GM12878 (cell line): ENCODE measurements around the gene CAMKK2. TPM values are rescaled to one million over a fixed set of nuclear protein-coding genes. Genes with fewer than 3 reads are reported as not detected.

Experiments
- ATAC-seq: fragments of 200-7000 bp; cut with Tn5 transposase; 3 replicates; pipeline ENCODE4 v1.9.1; 2020; ENCODE audit warnings: mild to moderate bottlenecking, moderate library complexity
- BruUV-seq: library from RNA; stranded (reverse); fragments of 400-500 nt; replicated peaks from 2 replicates; lab custom pipeline; 2021; lab: Mats Ljungman, UMichigan
- CTCF ChIA-PET: fragments of 300-600 bp; sonication (Branson Sonifier 250); formaldehyde crosslinking; extraction: SDS; loops from one replicate; lab custom pipeline; 2021; ENCODE audit warnings: inconsistent platforms; lab: Yijun Ruan, JAX
- POLR2A ChIA-PET: fragments of 350-600 bp; formaldehyde crosslinking; extraction: SDS; loops from one replicate; lab custom pipeline; 2021; ENCODE audit warnings: inconsistent platforms; lab: Charles Lee
- RAD21 ChIA-PET: fragments of 300-600 bp; sonication (Branson Sonifier 250); formaldehyde crosslinking; loops from one replicate; lab custom pipeline; 2023; ENCODE audit warnings: antibody characterized with exemption; ENCODE audit not compliant: unreplicated experiment; lab: Charles Lee
- SMC1A ChIA-PET: fragments of 300-600 bp; sonication (Branson Sonifier 250); formaldehyde crosslinking; loops from one replicate; lab custom pipeline; 2023; ENCODE audit not compliant: unreplicated experiment, uncharacterized antibody; lab: Charles Lee
- DNase-seq: peaks from one replicate; pipeline ENCODE4 v3.0.0-alpha.2; 2011; ENCODE audit warnings: low read depth, low spot score
- FAIRE-seq: peaks from 3 replicates; lab custom pipeline; 2011; peaks lifted over from hg19 to GRCh38; lab: Jason Lieb, UNC
- H2AFZ ChIP-seq: 2 replicates; pipeline ENCODE4 v1.6.0; 2011; ENCODE audit warnings: low read depth, low read length, control low read depth; ENCODE audit not compliant: control insufficient read depth
- H3K27ac ChIP-seq: 2 replicates; pipeline ENCODE4 v1.5.1; 2011; ENCODE audit warnings: control low read depth; ENCODE audit not compliant: control insufficient read depth, insufficient read depth
- H3K27me3 ChIP-seq, 2 experiments: replicated peaks in 1 of 2; 2 replicates each; pipeline versions ENCODE4 v1.6.0 to v1.6.1; 2011; ENCODE audit warnings: low read length in 1 of 2; ENCODE audit not compliant: control insufficient read depth in 2 of 2, insufficient read depth in 2 of 2
- H3K36me3 ChIP-seq, 2 experiments: 2 replicates each; pipeline ENCODE4 v1.5.1; 2011; ENCODE audit warnings: low read length in 1 of 2; ENCODE audit not compliant: control insufficient read depth in 2 of 2, insufficient read depth in 2 of 2
- H3K4me1 ChIP-seq: 2 replicates; pipeline ENCODE4 v1.6.1; 2011; ENCODE audit warnings: mild to moderate bottlenecking, low read length, moderate library complexity, mixed read lengths; ENCODE audit not compliant: control insufficient read depth, insufficient read depth
- H3K4me2 ChIP-seq: 2 replicates; pipeline ENCODE4 v1.6.0; 2011; ENCODE audit warnings: control low read depth; ENCODE audit not compliant: control insufficient read depth, insufficient read depth
- H3K4me3 ChIP-seq: fragments of 200-600 bp; sonication (generic); 2 replicates; pipeline ENCODE4 v1.5.1; 2016
- H3K79me2 ChIP-seq: 2 replicates; pipeline ENCODE4 v1.6.0; 2011; ENCODE audit warnings: low read length; ENCODE audit not compliant: control insufficient read depth, insufficient read depth
- H3K9ac ChIP-seq: 2 replicates; pipeline ENCODE4 v1.8.0; 2011; ENCODE audit warnings: low read length, control low read depth, mixed read lengths; ENCODE audit not compliant: control insufficient read depth, insufficient read depth
- H3K9me3 ChIP-seq: replicated peaks from 3 replicates; pipeline ENCODE4 v1.5.1; 2011; ENCODE audit warnings: mild to moderate bottlenecking, low read length; ENCODE audit not compliant: control insufficient read depth, insufficient read depth
- H4K20me1 ChIP-seq: 2 replicates; pipeline ENCODE4 v1.6.0; 2011; ENCODE audit not compliant: control insufficient read depth, insufficient read depth
- CBX5 ChIP-seq: sonication (generic); IDR thresholded peaks from 2 replicates; pipeline ENCODE4 v1.6.1; 2016; ENCODE audit warnings: low read depth, moderate library complexity, mild to moderate bottlenecking, inconsistent platforms
- CTCF ChIP-seq, 3 experiments: IDR thresholded peaks in 2 of 3; conservative IDR thresholded peaks in 1 of 3; 2 replicates each; pipeline ENCODE4 v1.5.1; 2011; ENCODE audit warnings: low read depth in 3 of 3, low read length in 3 of 3, mild to moderate bottlenecking in 3 of 3, control low read depth in 2 of 3, moderate library complexity in 2 of 3, inconsistent platforms in 1 of 3, mixed read lengths in 1 of 3; ENCODE audit not compliant: control insufficient read depth in 2 of 3, insufficient read depth in 1 of 3; ENCODE audit errors: extremely low read depth in 1 of 3
- POLR2AphosphoS2 ChIP-seq: IDR thresholded peaks from 2 replicates; pipeline ENCODE4 v1.6.1; 2011; ENCODE audit warnings: low read depth, mild to moderate bottlenecking, low read length, improper control_type of control experiment, moderate library complexity
- RAD51 ChIP-seq: fragments of 450-650 bp; IDR thresholded peaks from 2 replicates; pipeline ENCODE4 v1.6.1; 2016; ENCODE audit warnings: moderate library complexity, mild to moderate bottlenecking, inconsistent platforms
- RBBP5 ChIP-seq: fragments of 200-600 bp; sonication (generic); conservative IDR thresholded peaks from 2 replicates; pipeline ENCODE4 v1.6.1; 2016
- WGBS: methylation state at CpG from one replicate; pipeline ENCODE4 v1.1.6; 2016; ENCODE audit warnings: low lambda C conversion rate; ENCODE audit not compliant: insufficient replicate concordance, insufficient coverage; ENCODE audit errors: missing lambda C conversion rate; 5-methylcytosine and 5-hydroxymethylcytosine counted together
- in situ Hi-C: fragments of 300-500 bp; cut with MboI; formaldehyde crosslinking; loops from 9 replicates; pipeline ENCODE4 v1.14.3; 2018; ENCODE audit warnings: mixed read lengths
- intact Hi-C: fragments of 100-400 bp; cut with micrococcal nuclease; formaldehyde crosslinking; loops from one replicate; pipeline ENCODE4 v1.14.2; 2022; ENCODE audit not compliant: unreplicated experiment
- polyA plus RNA-seq, 11 experiments: library from polyadenylated mRNA; depleted of rRNA in 4 of 11; unstranded in 6 of 11; stranded (reverse) in 5 of 11; fragments of >200 nt; fragmentation: Nextera tagmentation in 4 of 11; fragmentation: Illumina TruSeq in 1 of 11; extraction: Ambion mirVana in 4 of 11; extraction: Trizol in 1 of 11; gene quantifications; 1 replicate in 1 of 11; 2 replicates in 10 of 11; pipeline versions ENCODE4 v1.2.1 to v1.2.3, GENCODE V29; 2011 to 2016; ENCODE audit warnings: inconsistent platforms in 2 of 11, missing spikeins in 2 of 11, low read depth in 1 of 11
- total RNA-seq, 4 experiments: library from RNA; depleted of rRNA in 3 of 4; stranded (reverse); fragments of >200 nt in 3 of 4; fragmentation: Illumina TruSeq in 1 of 4; extraction: Trizol in 1 of 4; gene quantifications; 2 replicates each; pipeline versions ENCODE4 v1.2.1 to v1.2.3, GENCODE V29; 2013 to 2021
- TF ChIP-seq, protein P1 (sequence below): fragments of 450-650 bp; IDR thresholded peaks from 2 replicates; pipeline ENCODE4 v1.6.1; 2017; ENCODE audit warnings: mild to moderate bottlenecking, moderate library complexity

CAMKK2 gene
- total and polyA plus RNA-seq, 10 of the 15 experiments (the other 5 are each of a cell fraction or from before 2014, with no cell fraction given), result 5.2 to 40.6 (median 26.6) TPM

DNA sequence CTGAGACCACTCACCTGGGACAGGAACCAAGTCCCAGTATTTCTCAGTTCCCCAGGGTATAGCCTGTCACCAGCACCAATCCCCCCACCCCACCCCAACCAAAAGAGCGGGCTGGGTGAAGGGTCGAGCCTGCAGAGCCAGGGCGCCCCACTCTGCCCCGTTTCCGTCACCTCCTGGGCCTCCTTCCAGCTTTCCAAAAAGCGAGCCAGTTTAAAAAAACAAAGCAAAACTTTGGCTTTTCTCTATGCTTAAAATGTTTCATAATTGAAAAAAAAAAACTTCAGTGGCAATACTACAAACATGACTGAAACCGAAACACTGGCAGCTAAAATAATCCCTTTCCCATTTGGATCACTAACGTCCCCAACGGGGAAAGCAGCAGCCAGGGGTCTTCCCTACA, 7.5 kb downstream of the CAMKK2 start:
- Histone ChIP-seq H3K36me3 (peaks cover 0 to 6% of the 10 kb centered on the region in 2 experiments; a peak in 1 of 4 replicates), H3K4me1 (peaks cover 14% of the 10 kb centered on the region), H3K9me3 (no peaks in the 10 kb centered on the region), H3K27me3 (no peaks in the 10 kb centered on the region), H3K27ac (no peak overlapping the region), H3K4me3 (no peak overlapping the region), H2AFZ (no peak overlapping the region), H3K79me2 (peaks cover 17% of the 10 kb centered on the region), H3K9ac (no peak overlapping the region), H4K20me1 (no peaks in the 10 kb centered on the region; the same call in 1 of the 2 replicates), H3K4me2 (no peak overlapping the region)
- ChIA-PET SMC1A (interaction anchor here (0.6 to 1.3 kb wide), 5 partner anchors 12 to 229 kb away, joined by 3 to 5 read pairs (median 3); no protein-coding TSS in a partner anchor), RAD21 (interaction anchor here (1.4 to 2.6 kb wide), 3 partner anchors 12 to 78 kb away, joined by 5 to 10 read pairs (median 5); no protein-coding TSS in a partner anchor), POLR2A (interaction anchor here (0.5 to 2.1 kb wide), 3 partner anchors 31 to 187 kb away, joined by 6 to 12 read pairs (median 9); no protein-coding TSS in a partner anchor), CTCF (interaction anchor here (0.6 to 2.0 kb wide), 3 partner anchors 32 to 80 kb away, joined by 3 to 4 read pairs (median 3); no protein-coding TSS in a partner anchor)
- in situ Hi-C loops (no loop called here), intact Hi-C loops (no loop called here)
- TF ChIP-seq, protein P1, sequence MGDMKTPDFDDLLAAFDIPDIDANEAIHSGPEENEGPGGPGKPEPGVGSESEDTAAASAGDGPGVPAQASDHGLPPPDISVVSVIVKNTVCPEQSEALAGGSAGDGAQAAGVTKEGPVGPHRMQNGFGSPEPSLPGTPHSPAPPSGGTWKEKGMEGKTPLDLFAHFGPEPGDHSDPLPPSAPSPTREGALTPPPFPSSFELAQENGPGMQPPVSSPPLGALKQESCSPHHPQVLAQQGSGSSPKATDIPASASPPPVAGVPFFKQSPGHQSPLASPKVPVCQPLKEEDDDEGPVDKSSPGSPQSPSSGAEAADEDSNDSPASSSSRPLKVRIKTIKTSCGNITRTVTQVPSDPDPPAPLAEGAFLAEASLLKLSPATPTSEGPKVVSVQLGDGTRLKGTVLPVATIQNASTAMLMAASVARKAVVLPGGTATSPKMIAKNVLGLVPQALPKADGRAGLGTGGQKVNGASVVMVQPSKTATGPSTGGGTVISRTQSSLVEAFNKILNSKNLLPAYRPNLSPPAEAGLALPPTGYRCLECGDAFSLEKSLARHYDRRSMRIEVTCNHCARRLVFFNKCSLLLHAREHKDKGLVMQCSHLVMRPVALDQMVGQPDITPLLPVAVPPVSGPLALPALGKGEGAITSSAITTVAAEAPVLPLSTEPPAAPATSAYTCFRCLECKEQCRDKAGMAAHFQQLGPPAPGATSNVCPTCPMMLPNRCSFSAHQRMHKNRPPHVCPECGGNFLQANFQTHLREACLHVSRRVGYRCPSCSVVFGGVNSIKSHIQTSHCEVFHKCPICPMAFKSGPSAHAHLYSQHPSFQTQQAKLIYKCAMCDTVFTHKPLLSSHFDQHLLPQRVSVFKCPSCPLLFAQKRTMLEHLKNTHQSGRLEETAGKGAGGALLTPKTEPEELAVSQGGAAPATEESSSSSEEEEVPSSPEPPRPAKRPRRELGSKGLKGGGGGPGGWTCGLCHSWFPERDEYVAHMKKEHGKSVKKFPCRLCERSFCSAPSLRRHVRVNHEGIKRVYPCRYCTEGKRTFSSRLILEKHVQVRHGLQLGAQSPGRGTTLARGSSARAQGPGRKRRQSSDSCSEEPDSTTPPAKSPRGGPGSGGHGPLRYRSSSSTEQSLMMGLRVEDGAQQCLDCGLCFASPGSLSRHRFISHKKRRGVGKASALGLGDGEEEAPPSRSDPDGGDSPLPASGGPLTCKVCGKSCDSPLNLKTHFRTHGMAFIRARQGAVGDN, result no peak
- TF ChIP-seq CBX5, result no peak
- no peak for TF ChIP-seq RAD51
- TF ChIP-seq POLR2AphosphoS2, result no peak
- TF ChIP-seq RBBP5, result no peak
- TF ChIP-seq CTCF (IDR thresholded peaks at IDR 0.05 in 2 of 3, conservative IDR thresholded peaks at IDR 0.05 in 1 of 3; ENCODE audit: control insufficient read depth in 2 of 3, extremely low read depth in 1 of 3, insufficient read depth in 1 of 3, low read depth in 3 of 3, low read length in 3 of 3), result no peak
- DNase-seq (no peak), FAIRE-seq (no peak), ATAC-seq (no peak)
- no TSS peak for BruUV-seq
- WGBS, result 82% methylated on average over 9 of the region's 9 CpGs
